ENCODE data around the gene C11orf68. TPM values are rescaled to one million over a fixed set of nuclear protein-coding genes. Genes with fewer than 3 reads are reported as not detected.

C11orf68 gene
- total RNA-seq, 2 experiments from 2014 or later: 10.7 to 28.1 TPM

DNA sequence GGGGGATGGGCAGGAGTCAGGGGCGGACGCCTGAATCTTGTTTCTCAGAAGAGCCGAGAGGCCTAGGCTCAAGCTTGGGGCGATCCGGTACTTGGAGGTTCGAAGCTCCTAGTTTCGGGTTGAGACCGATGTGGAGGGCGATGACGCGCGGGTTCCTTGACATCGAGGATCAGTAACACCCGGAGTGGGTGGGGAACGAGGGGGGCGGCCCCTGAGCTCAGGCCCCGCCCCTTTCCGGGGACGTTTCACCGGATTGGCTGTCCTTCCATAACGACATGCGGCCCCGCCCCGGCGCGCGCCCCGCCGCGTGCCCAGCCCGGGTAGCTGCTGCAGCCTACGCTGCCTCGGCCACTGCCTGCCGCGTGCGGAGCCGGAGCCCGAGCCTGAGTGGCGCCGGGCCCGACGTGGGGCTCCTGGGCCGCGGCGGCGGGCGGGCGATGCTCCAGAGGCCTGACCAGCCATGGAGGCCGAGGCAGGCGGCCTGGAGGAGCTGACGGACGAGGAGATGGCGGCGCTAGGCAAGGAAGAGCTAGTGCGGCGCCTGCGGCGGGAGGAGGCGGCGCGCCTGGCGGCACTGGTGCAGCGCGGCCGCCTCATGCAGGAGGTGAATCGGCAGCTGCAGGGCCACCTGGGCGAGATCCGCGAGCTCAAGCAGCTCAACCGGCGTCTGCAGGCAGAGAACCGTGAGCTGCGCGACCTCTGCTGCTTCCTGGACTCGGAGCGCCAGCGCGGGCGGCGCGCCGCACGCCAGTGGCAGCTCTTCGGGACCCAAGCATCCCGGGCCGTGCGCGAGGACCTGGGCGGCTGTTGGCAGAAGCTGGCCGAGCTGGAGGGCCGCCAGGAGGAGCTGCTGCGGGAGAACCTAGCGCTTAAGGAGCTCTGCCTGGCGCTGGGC, 28.3 kb downstream of the C11orf68 start, which contains the start of gene CCDC85B:
TSS of gene CCDC85B (plus strand) at position 350 of the 895 bp plus-strand sequence. CDS start at position 461, 111 bp downstream.
- peak within 1 kb of the TSS; percentile 93 for H3K4me3 ChIP-seq (ENCODE audit: low read depth, low read length, poor library complexity, severe bottlenecking)
- peak within 1 kb of the TSS; percentile 86 for H3K27ac ChIP-seq (ENCODE audit: low read depth, low read length, poor library complexity, severe bottlenecking)
- H3K9me2 ChIP-seq (ENCODE audit: insufficient read depth, low read length): no peaks in the 10 kb centered on the region
- intact Hi-C loops (cut with micrococcal nuclease; ENCODE audit: unreplicated experiment): loop anchor here (1.0 to 5.0 kb wide), 4 partner anchors 17 to 162 kb away; partner anchors contain the start of genes BANF1, C11orf68, DRAP1 and EIF1AD
- no TSS peak for BruUV-seq (replicated peaks)
- H2AFZ ChIP-seq (ENCODE audit: low read length): peak within 1 kb of the TSS; percentile 65; the same call in 1 of the 2 replicates
- H4K20me1 ChIP-seq (ENCODE audit: insufficient read depth, low read length): peaks cover 5% of the 10 kb centered on the region; the same call in 1 of the 2 replicates
- ChIA-PET POLR2A (interaction anchor here (0.6 to 5.6 kb wide), 15 partner anchors 11 to 561 kb away, joined by 3 to 59 read pairs (median 4); partner anchors contain the start of genes BANF1, CFL1, EIF1AD and FOSL1), CTCF (ENCODE audit: unreplicated experiment) (interaction anchor here (0.5 to 1.6 kb wide), 6 partner anchors 11 to 324 kb away, joined by 3 to 12 read pairs (median 4); partner anchors contain the start of gene MUS81)
- TF ChIP-seq EZH2phosphoT487 (IDR thresholded peaks at IDR 0.05; ENCODE audit: borderline replicate concordance, low read depth, low read length): no peak
- TF ChIP-seq, protein P1, sequence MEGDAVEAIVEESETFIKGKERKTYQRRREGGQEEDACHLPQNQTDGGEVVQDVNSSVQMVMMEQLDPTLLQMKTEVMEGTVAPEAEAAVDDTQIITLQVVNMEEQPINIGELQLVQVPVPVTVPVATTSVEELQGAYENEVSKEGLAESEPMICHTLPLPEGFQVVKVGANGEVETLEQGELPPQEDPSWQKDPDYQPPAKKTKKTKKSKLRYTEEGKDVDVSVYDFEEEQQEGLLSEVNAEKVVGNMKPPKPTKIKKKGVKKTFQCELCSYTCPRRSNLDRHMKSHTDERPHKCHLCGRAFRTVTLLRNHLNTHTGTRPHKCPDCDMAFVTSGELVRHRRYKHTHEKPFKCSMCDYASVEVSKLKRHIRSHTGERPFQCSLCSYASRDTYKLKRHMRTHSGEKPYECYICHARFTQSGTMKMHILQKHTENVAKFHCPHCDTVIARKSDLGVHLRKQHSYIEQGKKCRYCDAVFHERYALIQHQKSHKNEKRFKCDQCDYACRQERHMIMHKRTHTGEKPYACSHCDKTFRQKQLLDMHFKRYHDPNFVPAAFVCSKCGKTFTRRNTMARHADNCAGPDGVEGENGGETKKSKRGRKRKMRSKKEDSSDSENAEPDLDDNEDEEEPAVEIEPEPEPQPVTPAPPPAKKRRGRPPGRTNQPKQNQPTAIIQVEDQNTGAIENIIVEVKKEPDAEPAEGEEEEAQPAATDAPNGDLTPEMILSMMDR (conservative IDR thresholded peaks at IDR 0.05; ENCODE audit: low read length): peak; percentile 35
- peaks cover 20% of the 10 kb centered on the region for H3K36me3 ChIP-seq (ENCODE audit: insufficient read depth, low read length)
- H3K79me2 ChIP-seq (ENCODE audit: insufficient read depth, low read depth, low read length): peaks cover 41% of the 10 kb centered on the region
- H3K4me1 ChIP-seq (ENCODE audit: insufficient read depth, low read length, poor library complexity, severe bottlenecking): peaks cover 61% of the 10 kb centered on the region
- no peaks in the 10 kb centered on the region for H3K9me3 ChIP-seq (ENCODE audit: low read length)
- H3K4me2 ChIP-seq (ENCODE audit: low read length): peak within 1 kb of the TSS; percentile 97
- peak; percentile 97 for DNase-seq (ENCODE audit: low spot score)

DNA sequence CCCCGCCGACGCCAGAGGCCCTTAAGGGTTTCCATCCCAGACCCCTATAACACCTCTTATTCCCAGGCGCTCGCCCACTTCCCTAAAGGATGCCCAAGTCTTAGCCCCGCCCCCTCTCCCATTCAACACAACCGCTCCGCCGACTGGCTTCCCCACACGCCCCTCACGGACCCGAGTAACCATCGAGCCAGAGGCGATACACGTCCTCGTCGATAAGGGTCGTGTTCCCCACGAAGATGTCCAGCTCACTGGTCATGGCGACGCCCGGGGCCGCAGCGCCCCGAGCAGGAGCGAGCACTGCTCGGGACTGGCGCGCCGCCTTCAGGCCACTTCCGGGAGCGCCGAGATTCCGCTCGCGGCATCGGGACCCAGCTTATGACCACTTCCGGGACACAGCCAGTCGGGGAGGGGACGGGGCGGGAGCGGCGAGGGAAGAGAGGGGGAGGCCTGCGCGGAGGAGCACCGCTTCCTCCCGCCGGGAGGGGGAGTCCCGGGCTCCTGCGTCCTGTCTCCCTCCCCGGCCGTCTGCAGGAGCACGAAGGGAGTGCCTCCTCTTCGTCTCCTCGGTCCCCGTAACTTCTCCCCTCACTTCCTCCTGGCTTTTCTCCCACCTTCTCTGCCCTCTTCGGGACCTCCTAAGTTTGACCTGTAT, 30.6 kb downstream of the C11orf68 start, which contains the start of gene FIBP:
TSS of gene FIBP (minus strand) at position 309 of the 652 bp plus-strand sequence. CDS start at position 256, 53 bp downstream.
- Histone ChIP-seq H3K9me2 (ENCODE audit: insufficient read depth, low read length) (no peaks in the 10 kb centered on the region), H2AFZ (ENCODE audit: low read length) (peak within 1 kb of the TSS; percentile 65), H3K27ac (ENCODE audit: low read depth, low read length, poor library complexity, severe bottlenecking) (peak within 1 kb of the TSS; percentile 80), H4K20me1 (ENCODE audit: insufficient read depth, low read length) (peaks cover 5% of the 10 kb centered on the region; the same call in 1 of the 2 replicates), H3K4me1 (ENCODE audit: insufficient read depth, low read length, poor library complexity, severe bottlenecking) (peaks cover 64% of the 10 kb centered on the region), H3K79me2 (ENCODE audit: insufficient read depth, low read depth, low read length) (peaks cover 41% of the 10 kb centered on the region), H3K4me2 (ENCODE audit: low read length) (peak within 1 kb of the TSS; percentile 97), H3K4me3 (ENCODE audit: low read depth, low read length, poor library complexity, severe bottlenecking) (peak within 1 kb of the TSS; percentile 93), H3K36me3 (ENCODE audit: insufficient read depth, low read length) (peaks cover 42% of the 10 kb centered on the region), H3K9me3 (ENCODE audit: low read length) (no peaks in the 10 kb centered on the region)
- TF ChIP-seq, protein P1 (conservative IDR thresholded peaks at IDR 0.05; ENCODE audit: low read length): peak; percentile 81
- no peak for TF ChIP-seq EZH2phosphoT487 (IDR thresholded peaks at IDR 0.05; ENCODE audit: borderline replicate concordance, low read depth, low read length)
- ChIA-PET POLR2A (interaction anchor here (0.5 to 5.6 kb wide), 11 partner anchors 10 to 1032 kb away, joined by 3 to 59 read pairs (median 4); partner anchors contain the start of genes CFL1 and MUS81), CTCF (ENCODE audit: unreplicated experiment) (interaction anchor here (0.5 to 2.4 kb wide), 17 partner anchors 8 to 396 kb away, joined by 3 to 24 read pairs (median 5); partner anchors contain the start of genes CFL1 and MUS81)
- peak; percentile 97 for DNase-seq (ENCODE audit: low spot score)
- no TSS peak for BruUV-seq (replicated peaks)
- intact Hi-C loops (cut with micrococcal nuclease; ENCODE audit: unreplicated experiment): loop anchor here (1.0 to 5.0 kb wide), 3 partner anchors 29 to 244 kb away; partner anchors contain the start of gene SART1
